Fibroblast of lung (primary cell): ENCODE data around the gene PCSK5. TPM values are rescaled to one million over a fixed set of nuclear protein-coding genes. Genes with fewer than 3 reads are reported as not detected.

Experiments
- DNase-seq, 2 donors: peaks; one replicate each; pipeline versions ENCODE4 v3.0.0 to v3.0.0-alpha.2; 2010; ENCODE audit warnings: low read depth in 2 of 2
- H2AFZ ChIP-seq: 2 replicates; pipeline ENCODE4 v1.5.1; 2012; ENCODE audit warnings: low read length, control low read depth, inconsistent platforms
- H3K27ac ChIP-seq: 2 replicates; pipeline ENCODE4 v1.5.1; 2011; ENCODE audit warnings: low read length, control low read depth; ENCODE audit not compliant: insufficient read depth
- H3K27me3 ChIP-seq: 2 replicates; pipeline ENCODE4 v1.5.1; 2011; ENCODE audit warnings: mild to moderate bottlenecking, low read length; ENCODE audit not compliant: control insufficient read depth, insufficient read depth
- H3K36me3 ChIP-seq: 2 replicates; pipeline ENCODE4 v1.5.1; 2011; ENCODE audit warnings: low read length; ENCODE audit not compliant: control insufficient read depth, insufficient read depth
- H3K4me1 ChIP-seq: 2 replicates; pipeline ENCODE4 v1.5.1; 2011; ENCODE audit warnings: low read length; ENCODE audit not compliant: control insufficient read depth, insufficient read depth; ENCODE audit errors: extremely low read depth
- H3K4me2 ChIP-seq: 2 replicates; pipeline ENCODE4 v1.5.1; 2011; ENCODE audit warnings: low read length, control low read depth; ENCODE audit not compliant: insufficient read depth; ENCODE audit errors: extremely low read depth
- H3K4me3 ChIP-seq, 4 experiments: fragments of 200-600 bp in 1 of 4; sonication (generic) in 1 of 4; replicated peaks in 1 of 4; 2 replicates each; pipeline ENCODE4 v1.5.1; 2011 to 2016; ENCODE audit warnings: low read length in 4 of 4, low read depth in 3 of 4, mild to moderate bottlenecking in 3 of 4, control low read depth in 2 of 4, inconsistent platforms in 1 of 4, mixed read lengths in 1 of 4; ENCODE audit not compliant: insufficient read depth in 1 of 4; ENCODE audit errors: control extremely low read depth in 1 of 4
- H3K79me2 ChIP-seq: 2 replicates; pipeline ENCODE4 v1.5.1; 2012; ENCODE audit warnings: mild to moderate bottlenecking, low read length, inconsistent platforms; ENCODE audit not compliant: control insufficient read depth, insufficient read depth
- H3K9ac ChIP-seq: 2 replicates; pipeline ENCODE4 v1.5.1; 2011; ENCODE audit warnings: mild to moderate bottlenecking, low read length, control low read depth; ENCODE audit not compliant: insufficient read depth
- H3K9me3 ChIP-seq: 2 replicates; pipeline ENCODE4 v1.5.1; 2012; ENCODE audit warnings: low read depth, low read length; ENCODE audit not compliant: control insufficient read depth, insufficient read depth
- H4K20me1 ChIP-seq: 2 replicates; pipeline ENCODE4 v1.5.1; 2011; ENCODE audit warnings: low read length; ENCODE audit not compliant: control insufficient read depth, insufficient read depth; ENCODE audit errors: extremely low read depth
- EZH2 ChIP-seq: IDR thresholded peaks from 2 replicates; pipeline ENCODE4 v1.5.1; 2012; ENCODE audit warnings: low read length, control low read depth, mild to moderate bottlenecking; ENCODE audit errors: missing control alignments
- polyA plus RNA-seq, 2 donors: library from polyadenylated mRNA; depleted of rRNA in 1 of 2; stranded (reverse) in 1 of 2; unstranded in 1 of 2; fragments of >200 nt; gene quantifications; 2 replicates each; pipeline ENCODE4 v1.2.1, GENCODE V29; 2011 to 2012; ENCODE audit warnings: missing spikeins in 1 of 2
- total RNA-seq: library from RNA; depleted of rRNA; stranded (reverse); fragments of >200 nt; gene quantifications from 2 replicates; pipeline ENCODE4 v1.2.1, GENCODE V29; 2014
- TF ChIP-seq, protein P1 (sequence below), 2 donors: IDR thresholded peaks in 1 of 2; conservative IDR thresholded peaks in 1 of 2; 1 replicate in 1 of 2; 2 replicates in 1 of 2; pipeline ENCODE4 v1.5.1; 2011 to 2012; ENCODE audit warnings: low read length in 2 of 2, control low read depth in 1 of 2, inconsistent platforms in 1 of 2, low read depth in 1 of 2, mild to moderate bottlenecking in 1 of 2

PCSK5 gene
- total and polyA plus RNA-seq, 2 donors (not counting 1 experiment from before 2014, with no cell fraction given): 3.1 to 4.8 TPM

DNA sequence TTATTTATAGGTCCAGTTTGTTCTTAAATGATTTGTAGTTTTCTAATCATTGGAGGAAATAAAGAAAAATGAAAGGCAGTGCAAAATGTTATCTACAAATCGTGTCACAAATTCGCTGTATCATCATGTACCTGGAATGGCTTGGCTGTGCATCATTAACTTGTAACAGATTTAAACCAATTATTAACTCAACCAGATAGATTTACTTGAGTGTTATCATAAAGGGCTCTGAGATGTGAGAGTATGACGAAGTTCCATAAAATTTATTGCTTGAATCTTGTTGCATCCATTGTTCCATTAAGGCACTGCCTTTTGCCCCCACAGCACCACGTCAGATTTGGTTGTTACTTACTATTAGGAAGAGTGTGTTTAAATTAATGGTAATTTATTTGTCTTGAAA lies 23.5 kb downstream of the PCSK5 start:
- Histone ChIP-seq H3K36me3 (no peaks in the 10 kb centered on the region), H3K4me1 (no peaks in the 10 kb centered on the region), H3K79me2 (no peaks in the 10 kb centered on the region), H3K9ac (no peak overlapping the region), H4K20me1 (no peaks in the 10 kb centered on the region), H3K27ac (no peak overlapping the region), H3K4me3 (no peak overlapping the region), H2AFZ (no peak overlapping the region), H3K4me2 (no peak overlapping the region), H3K9me3 (no peaks in the 10 kb centered on the region), H3K27me3 (no peaks in the 10 kb centered on the region)
- no peak for DNase-seq
- TF ChIP-seq, protein P1, sequence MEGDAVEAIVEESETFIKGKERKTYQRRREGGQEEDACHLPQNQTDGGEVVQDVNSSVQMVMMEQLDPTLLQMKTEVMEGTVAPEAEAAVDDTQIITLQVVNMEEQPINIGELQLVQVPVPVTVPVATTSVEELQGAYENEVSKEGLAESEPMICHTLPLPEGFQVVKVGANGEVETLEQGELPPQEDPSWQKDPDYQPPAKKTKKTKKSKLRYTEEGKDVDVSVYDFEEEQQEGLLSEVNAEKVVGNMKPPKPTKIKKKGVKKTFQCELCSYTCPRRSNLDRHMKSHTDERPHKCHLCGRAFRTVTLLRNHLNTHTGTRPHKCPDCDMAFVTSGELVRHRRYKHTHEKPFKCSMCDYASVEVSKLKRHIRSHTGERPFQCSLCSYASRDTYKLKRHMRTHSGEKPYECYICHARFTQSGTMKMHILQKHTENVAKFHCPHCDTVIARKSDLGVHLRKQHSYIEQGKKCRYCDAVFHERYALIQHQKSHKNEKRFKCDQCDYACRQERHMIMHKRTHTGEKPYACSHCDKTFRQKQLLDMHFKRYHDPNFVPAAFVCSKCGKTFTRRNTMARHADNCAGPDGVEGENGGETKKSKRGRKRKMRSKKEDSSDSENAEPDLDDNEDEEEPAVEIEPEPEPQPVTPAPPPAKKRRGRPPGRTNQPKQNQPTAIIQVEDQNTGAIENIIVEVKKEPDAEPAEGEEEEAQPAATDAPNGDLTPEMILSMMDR (conservative IDR thresholded peaks at IDR 0.05 in 1 of 2, IDR thresholded peaks at IDR 0.05 in 1 of 2; ENCODE audit: low read depth in 1 of 2, low read length in 2 of 2): no peak
- no peak for TF ChIP-seq EZH2

DNA sequence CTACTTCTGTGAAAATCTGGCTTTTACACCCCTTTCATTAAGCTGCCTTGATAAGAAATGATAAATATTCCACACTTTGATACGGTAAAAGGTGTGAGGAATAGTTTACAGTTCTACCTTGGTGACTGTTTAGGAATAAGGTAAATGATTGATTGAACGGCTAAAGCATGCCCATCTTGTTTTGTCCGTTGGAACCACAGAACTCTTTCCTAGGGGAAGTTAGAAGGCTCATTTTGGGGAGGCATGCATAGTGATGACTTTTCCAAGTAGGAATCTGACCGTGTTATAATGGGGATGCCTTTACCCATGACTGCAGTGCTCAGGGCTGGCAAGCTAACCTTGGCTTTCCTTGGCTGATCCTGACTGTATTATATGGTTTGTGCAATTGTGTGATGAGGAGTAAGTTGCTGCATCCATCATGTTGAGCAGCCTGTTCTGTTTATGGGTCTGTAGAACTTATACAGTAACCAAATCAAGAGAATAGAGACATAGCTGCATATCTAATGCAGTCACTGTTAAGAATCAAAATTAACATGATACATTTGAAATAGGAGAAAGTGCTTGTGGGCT lies 24.5 kb downstream of the PCSK5 start:
- Histone ChIP-seq H3K4me3 (no peak overlapping the region), H3K4me2 (no peak overlapping the region), H3K9ac (no peak overlapping the region), H4K20me1 (no peaks in the 10 kb centered on the region), H2AFZ (no peak overlapping the region), H3K4me1 (no peaks in the 10 kb centered on the region), H3K27ac (no peak overlapping the region), H3K9me3 (no peaks in the 10 kb centered on the region), H3K36me3 (no peaks in the 10 kb centered on the region), H3K79me2 (no peaks in the 10 kb centered on the region), H3K27me3 (no peaks in the 10 kb centered on the region)
- TF ChIP-seq, protein P1 (conservative IDR thresholded peaks at IDR 0.05 in 1 of 2, IDR thresholded peaks at IDR 0.05 in 1 of 2; ENCODE audit: low read depth in 1 of 2, low read length in 2 of 2): no peak
- TF ChIP-seq EZH2: no peak
- DNase-seq: no peak

DNA sequence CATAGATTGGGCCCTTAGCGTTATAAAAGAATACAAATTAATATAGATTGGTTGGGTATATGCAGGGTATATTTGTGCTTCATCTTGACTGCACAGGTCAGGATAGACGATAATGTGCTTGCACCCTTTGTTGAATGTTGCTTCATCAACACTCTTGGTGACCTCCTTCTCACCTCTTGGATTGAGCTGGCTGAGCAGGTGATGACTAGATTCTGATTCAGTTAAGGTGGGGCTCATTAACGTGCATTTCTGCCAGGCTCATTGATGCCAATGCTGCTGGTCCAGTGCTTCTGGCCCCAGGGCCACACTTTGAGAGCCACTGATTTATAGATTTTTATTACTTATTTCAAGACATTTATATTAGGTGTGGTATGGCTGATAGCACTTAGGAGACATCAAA lies 27.7 kb downstream of the PCSK5 start:
- TF ChIP-seq, protein P1 (conservative IDR thresholded peaks at IDR 0.05 in 1 of 2, IDR thresholded peaks at IDR 0.05 in 1 of 2; ENCODE audit: low read depth in 1 of 2, low read length in 2 of 2): no peak
- no peak for TF ChIP-seq EZH2
- no peak overlapping the region for H3K4me2 ChIP-seq
- H3K36me3 ChIP-seq: no peaks in the 10 kb centered on the region
- no peak overlapping the region for H3K9ac ChIP-seq
- no peak overlapping the region for H2AFZ ChIP-seq
- no peaks in the 10 kb centered on the region for H3K79me2 ChIP-seq
- no peaks in the 10 kb centered on the region for H3K9me3 ChIP-seq
- no peaks in the 10 kb centered on the region for H3K4me1 ChIP-seq
- no peak overlapping the region for H3K4me3 ChIP-seq
- no peak for DNase-seq
- no peak overlapping the region for H3K27ac ChIP-seq
- H3K27me3 ChIP-seq: no peaks in the 10 kb centered on the region
- no peaks in the 10 kb centered on the region for H4K20me1 ChIP-seq
